K562 (cell line): ENCODE results near the gene TBXA2R. TPM values are rescaled to one million over a fixed set of nuclear protein-coding genes. Genes with fewer than 3 reads are reported as not detected.

Experiments
- ARID1B ChIP-seq: fragments of 450-650 bp; IDR thresholded peaks from 2 replicates; pipeline ENCODE4 v1.6.1; 2016; ENCODE audit warnings: antibody characterized with exemption, mild to moderate bottlenecking, inconsistent platforms
- KDM5B ChIP-seq: fragments of 200-600 bp; sonication (generic); IDR thresholded peaks from 2 replicates; pipeline ENCODE4 v1.6.1; 2012; ENCODE audit warnings: low read depth, mild to moderate bottlenecking, moderate library complexity, low read length, control low read depth, inconsistent platforms; ENCODE audit not compliant: insufficient replicate concordance
- MTA2 ChIP-seq: fragments of 450-650 bp; IDR thresholded peaks from 2 replicates; pipeline ENCODE4 v1.6.1; 2016; ENCODE audit warnings: low read depth
- NBN ChIP-seq: fragments of 450-650 bp; IDR thresholded peaks from 2 replicates; pipeline ENCODE4 v1.6.1; 2016; ENCODE audit warnings: low read depth, mild to moderate bottlenecking
- POLR3A ChIP-seq: IDR thresholded peaks from 2 replicates; pipeline ENCODE4 v1.6.1; 2011; ENCODE audit warnings: borderline replicate concordance, mild to moderate bottlenecking, moderate library complexity; ENCODE audit not compliant: insufficient read length, insufficient read depth; ENCODE audit errors: extremely low read depth
- POU5F1 ChIP-seq: fragments of 150-350 bp; IDR thresholded peaks from 2 replicates; pipeline ENCODE4 v1.6.1; 2014; ENCODE audit warnings: borderline replicate concordance, low read length, low read depth, mild to moderate bottlenecking; ENCODE audit not compliant: partially characterized antibody
- RBM15 ChIP-seq: fragments of 200-400 bp; formaldehyde crosslinking; IDR thresholded peaks from 2 replicates; pipeline ENCODE4 v1.6.1; 2018; ENCODE audit warnings: mild to moderate bottlenecking, low read length, moderate library complexity; ENCODE audit not compliant: insufficient read depth
- RNF219 ChIP-seq: fragments of 250-450 bp; sonication (Bioruptor Pico); IDR thresholded peaks from 2 replicates; pipeline ENCODE4 v1.5.0; 2022; ENCODE audit warnings: mild to moderate bottlenecking
- TOE1 ChIP-seq, 2 experiments: fragments of 450-650 bp in 1 of 2; sonication (generic) in 1 of 2; formaldehyde crosslinking in 1 of 2; IDR thresholded peaks; 2 replicates each; pipeline versions ENCODE4 v1.7.1 to v1.8.0; 2016 to 2022; ENCODE audit warnings: borderline replicate concordance in 2 of 2, mild to moderate bottlenecking in 2 of 2, antibody characterized with exemption in 1 of 2, inconsistent platforms in 1 of 2, low read depth in 1 of 2, missing genetic modification reagents in 1 of 2, moderate library complexity in 1 of 2
- VEZF1 ChIP-seq: fragments of 200-800 bp; sonication (Bioruptor generic); IDR thresholded peaks from 2 replicates; pipeline ENCODE4 v1.6.1; 2017; ENCODE audit warnings: missing genetic modification characterization, missing compliant biosample characterization
- ZBTB40 ChIP-seq, 2 experiments: fragments of 450-650 bp in 1 of 2; sonication (generic) in 1 of 2; formaldehyde crosslinking in 1 of 2; IDR thresholded peaks; 2 replicates each; pipeline versions ENCODE4 v1.7.1 to v1.9.0; 2016 to 2022; ENCODE audit warnings: inconsistent platforms in 1 of 2, mild to moderate bottlenecking in 1 of 2, missing genetic modification reagents in 1 of 2
- ZNF121 ChIP-seq: sonication (generic); formaldehyde crosslinking; conservative IDR thresholded peaks from 2 replicates; pipeline ENCODE4 v1.8.0; 2022; ENCODE audit warnings: missing genetic modification reagents
- ZNF146 ChIP-seq: IDR thresholded peaks from one replicate; pipeline ENCODE4 v1.6.1; 2018; ENCODE audit warnings: missing compliant biosample characterization; ENCODE audit not compliant: unreplicated experiment
- ZNF586 ChIP-seq: fragments of 450-650 bp; formaldehyde crosslinking; conservative IDR thresholded peaks from 2 replicates; pipeline ENCODE4 v1.4.0; 2020; ENCODE audit warnings: mild to moderate bottlenecking, moderate library complexity
- polyA plus RNA-seq, 8 experiments: library from polyadenylated mRNA; depleted of rRNA in 4 of 8; stranded (reverse) in 5 of 8; unstranded in 3 of 8; fragments of >200 nt; fragmentation: Nextera tagmentation in 2 of 8; fragmentation: Illumina TruSeq in 1 of 8; extraction: Ambion mirVana in 2 of 8; extraction: Trizol in 1 of 8; gene quantifications; 2 replicates each; pipeline versions ENCODE4 v1.2.1 to v1.2.3, GENCODE V29; 2011 to 2014; ENCODE audit warnings: inconsistent platforms in 1 of 8, missing spikeins in 1 of 8
- total RNA-seq, 7 experiments: library from RNA; depleted of rRNA in 6 of 7; stranded (reverse); fragments of >200 nt in 6 of 7; fragmentation: Illumina TruSeq in 2 of 7; extraction: Trizol in 2 of 7; gene quantifications; 2 replicates each; pipeline versions ENCODE4 v1.2.1 to v1.2.3, GENCODE V29; 2011 to 2021; ENCODE audit warnings: low replicate concordance in 1 of 7

Gene TBXA2R
- total and polyA plus RNA-seq, 9 of the 15 experiments (the other 6 are each of a cell fraction or from before 2014, with no cell fraction given) = 1.5 to 24.0 (median 2.8) TPM

- TF ChIP-seq ZBTB40 (IDR thresholded peaks at IDR 0.05) (no peak), ZBTB40 (CRISPR knock-in tag; IDR thresholded peaks at IDR 0.05) (no peak), TOE1 (IDR thresholded peaks at IDR 0.05; ENCODE audit: borderline replicate concordance) (no peak), TOE1 (CRISPR knock-in tag; IDR thresholded peaks at IDR 0.05; ENCODE audit: borderline replicate concordance, low read depth) (no peak), ARID1B (no peak), POU5F1 (no peak), RNF219 (CRISPR knock-in tag) (no peak), ZNF146 (no peak), POLR3A (no peak), NBN (no peak), MTA2 (no peak), ZNF586 (CRISPR knock-in tag) (no peak), KDM5B (no peak), RBM15 (no peak), ZNF121 (CRISPR knock-in tag) (no peak), VEZF1 (CRISPR knock-in tag) (0 out of 2 replicates have a peak, but pooled peaks have one; percentile 12)
These were observed 20.5 kb downstream of the TBXA2R start (continued) for GRCh38 chr19:3586127-3586626.
